NCI-H524 treated with DMSO at 0.1 percent for 48 hours (cell line): ENCODE data around the gene HDAC9.
"Not testable (repeated sequence)": the region's sequence is repeated elsewhere in the genome, so short reads cannot be mapped to it uniquely, and the experiment has no call there.

Experiments
- DNase-seq: peaks from one replicate; lab custom pipeline; 2025; lab: John Stamatoyannopoulos, UW

Gene HDAC9

GRCh38 chr7:19024261-19024660 lies 528.7 kb downstream of the HDAC9 start:
- DNase-seq, result no peak

GRCh38 chr7:19026888-19027287 lies 531.3 kb downstream of the HDAC9 start:
- no peak for DNase-seq

GRCh38 chr7:19030281-19030680 lies 534.7 kb downstream of the HDAC9 start:
- no peak for DNase-seq

- not testable (repeated sequence) for DNase-seq
These were observed 537.4 kb downstream of the HDAC9 start for GRCh38 chr7:19032942-19033341.

GRCh38 chr7:19051767-19052375 lies 556.3 kb downstream of the HDAC9 start:
- DNase-seq, result no peak
